ENCODE measurements around the gene CCDC28A.

The CCDC28A gene

GRCh38 chr6:138765896-138766655, 7.5 kb upstream of the CCDC28A start:
- Histone ChIP-seq H3K27me3 (replicated peaks; ENCODE audit: control insufficient read depth, insufficient read depth, low read length) (no peaks in the 10 kb centered on the region), H3K4me3 (replicated peaks; ENCODE audit: low read depth, low read length) (no peak overlapping the region), H3K36me3 (ENCODE audit: control insufficient read depth, insufficient read depth, low read length) (no peaks in the 10 kb centered on the region)
- peak; percentile 37 for TF ChIP-seq CTCF (IDR thresholded peaks at IDR 0.05; ENCODE audit: insufficient read depth, low read length, poor library complexity, severe bottlenecking)
- no peak for DNase-seq (ENCODE audit: extremely low read depth, insufficient read length)

- H3K27me3 ChIP-seq (replicated peaks; ENCODE audit: control insufficient read depth, insufficient read depth, low read length) = no peaks in the 10 kb centered on the region
- TF ChIP-seq CTCF (IDR thresholded peaks at IDR 0.05; ENCODE audit: insufficient read depth, low read length, poor library complexity, severe bottlenecking) = no peak
- H3K36me3 ChIP-seq (ENCODE audit: control insufficient read depth, insufficient read depth, low read length) = no peaks in the 10 kb centered on the region
- H3K4me3 ChIP-seq (replicated peaks; ENCODE audit: low read depth, low read length) = no peak overlapping the region; the same call in 1 of the 2 replicates
- no peak for DNase-seq (ENCODE audit: extremely low read depth, insufficient read length)
These were observed 4.4 kb upstream of the CCDC28A start for GRCh38 chr6:138769102-138769676.

GRCh38 chr6:138772596-138773176, 883 bp upstream of the CCDC28A start:
- TF ChIP-seq CTCF (IDR thresholded peaks at IDR 0.05; ENCODE audit: insufficient read depth, low read length, poor library complexity, severe bottlenecking) = no peak
- no peaks in the 10 kb centered on the region for H3K36me3 ChIP-seq (ENCODE audit: control insufficient read depth, insufficient read depth, low read length)
- H3K27me3 ChIP-seq (replicated peaks; ENCODE audit: control insufficient read depth, insufficient read depth, low read length) = no peaks in the 10 kb centered on the region
- H3K4me3 ChIP-seq (replicated peaks; ENCODE audit: low read depth, low read length) = peak overlapping the region; percentile 87
- no peak for DNase-seq (ENCODE audit: extremely low read depth, insufficient read length)

- no peak for DNase-seq (ENCODE audit: extremely low read depth, insufficient read length)
- H3K4me3 ChIP-seq (replicated peaks; ENCODE audit: low read depth, low read length) = peak overlapping the region; percentile 87
- no peak for TF ChIP-seq CTCF (IDR thresholded peaks at IDR 0.05; ENCODE audit: insufficient read depth, low read length, poor library complexity, severe bottlenecking)
- H3K27me3 ChIP-seq (replicated peaks; ENCODE audit: control insufficient read depth, insufficient read depth, low read length) = no peaks in the 10 kb centered on the region
- H3K36me3 ChIP-seq (ENCODE audit: control insufficient read depth, insufficient read depth, low read length) = no peaks in the 10 kb centered on the region
These were observed 801 bp downstream of the CCDC28A start for GRCh38 chr6:138774370-138774769.

- DNase-seq (ENCODE audit: extremely low read depth, insufficient read length) = no peak
- Histone ChIP-seq H3K36me3 (ENCODE audit: control insufficient read depth, insufficient read depth, low read length) (no peaks in the 10 kb centered on the region), H3K27me3 (replicated peaks; ENCODE audit: control insufficient read depth, insufficient read depth, low read length) (no peaks in the 10 kb centered on the region), H3K4me3 (replicated peaks; ENCODE audit: low read depth, low read length) (no peak overlapping the region)
- TF ChIP-seq CTCF (IDR thresholded peaks at IDR 0.05; ENCODE audit: insufficient read depth, low read length, poor library complexity, severe bottlenecking) = no peak
These were observed 3.1 kb downstream of the CCDC28A start for GRCh38 chr6:138776659-138777058.
